IPS DF 6.9 (cell line): ENCODE measurements around the gene RTP5.
"Not testable (repeated sequence)": the region's sequence is repeated elsewhere in the genome, so short reads cannot be mapped to it uniquely, and the experiment has no call there.

Experiments used
- DNase-seq: peaks from one replicate; pipeline ENCODE4 v3.0.0-alpha.2; 2013; ENCODE audit warnings: low read depth, low spot score
- H3K27ac ChIP-seq: one replicate; pipeline ENCODE4 v1.5.1; 2013; ENCODE audit warnings: low read length, control low read depth
- H3K27me3 ChIP-seq: 2 replicates; pipeline ENCODE4 v1.6.1; 2013; ENCODE audit warnings: mild to moderate bottlenecking, low read length; ENCODE audit not compliant: control insufficient read depth, insufficient read depth
- H3K36me3 ChIP-seq: 2 replicates; pipeline ENCODE4 v1.6.1; 2013; ENCODE audit warnings: low read length; ENCODE audit not compliant: control insufficient read depth, insufficient read depth
- H3K4me1 ChIP-seq: 2 replicates; pipeline ENCODE4 v1.6.1; 2013; ENCODE audit warnings: low read length; ENCODE audit not compliant: control insufficient read depth, insufficient read depth
- H3K4me3 ChIP-seq: 2 replicates; pipeline ENCODE4 v1.5.1; 2013; ENCODE audit warnings: mild to moderate bottlenecking, low read length
- H3K9me3 ChIP-seq: 2 replicates; pipeline ENCODE4 v1.6.1; 2013; ENCODE audit warnings: low read length, inconsistent platforms; ENCODE audit not compliant: control insufficient read depth, insufficient read depth
- WGBS: extraction: QIAGEN DNeasy Blood & Tissue Kit; methylation state at CpG from one replicate; pipeline ENCODE4 v1.1.7; 2013; ENCODE audit warnings: mixed read lengths, missing lambda C conversion rate; ENCODE audit not compliant: insufficient read length, insufficient coverage; 5-methylcytosine and 5-hydroxymethylcytosine counted together

The RTP5 gene

DNA sequence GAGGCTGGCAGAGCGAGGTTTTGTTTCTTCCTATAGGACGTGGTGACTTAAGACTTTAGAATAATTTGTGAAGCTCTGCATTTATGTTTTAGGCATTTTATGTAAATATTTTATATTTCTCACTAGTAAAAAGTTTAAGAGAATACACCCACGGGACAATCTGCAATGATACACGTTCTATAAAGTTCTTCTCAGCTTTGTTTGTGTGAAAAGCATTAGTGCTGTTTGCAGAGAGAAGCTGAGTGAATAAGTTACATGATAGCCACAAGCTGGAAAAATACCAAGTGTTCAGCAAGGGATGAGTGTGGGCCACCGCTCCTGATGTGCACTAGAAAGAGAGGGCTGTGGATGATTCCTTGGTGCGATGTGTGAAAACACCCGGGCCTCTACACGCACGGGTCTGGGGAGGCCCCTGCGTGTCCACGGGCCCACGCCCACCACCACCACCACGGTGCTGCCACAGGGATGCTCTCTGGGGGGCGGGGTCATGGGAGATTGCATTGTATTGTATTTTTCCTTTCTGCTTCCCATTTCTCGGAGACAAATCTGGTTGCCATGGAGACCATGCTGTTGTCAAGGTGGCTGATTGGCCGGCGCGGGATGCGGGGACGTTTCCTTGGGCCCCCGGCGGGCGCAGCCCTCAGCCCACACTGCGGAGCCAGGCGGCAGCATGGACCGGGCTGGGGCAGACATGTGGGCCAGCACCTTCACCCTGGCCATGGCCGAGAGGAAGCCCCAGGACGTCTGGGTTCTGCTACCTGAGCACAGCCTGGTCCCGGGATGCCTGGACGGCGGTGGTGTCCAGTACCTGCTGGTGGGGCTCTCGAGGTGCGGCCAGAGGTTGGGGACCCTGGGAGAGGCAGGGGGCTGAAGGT is at the start of gene RTP5:
Gene RTP5 (plus strand): TSS at position 643 of the 875 bp plus-strand sequence. CDS start 28 bp downstream, at position 671.
- no peak for DNase-seq

DNA sequence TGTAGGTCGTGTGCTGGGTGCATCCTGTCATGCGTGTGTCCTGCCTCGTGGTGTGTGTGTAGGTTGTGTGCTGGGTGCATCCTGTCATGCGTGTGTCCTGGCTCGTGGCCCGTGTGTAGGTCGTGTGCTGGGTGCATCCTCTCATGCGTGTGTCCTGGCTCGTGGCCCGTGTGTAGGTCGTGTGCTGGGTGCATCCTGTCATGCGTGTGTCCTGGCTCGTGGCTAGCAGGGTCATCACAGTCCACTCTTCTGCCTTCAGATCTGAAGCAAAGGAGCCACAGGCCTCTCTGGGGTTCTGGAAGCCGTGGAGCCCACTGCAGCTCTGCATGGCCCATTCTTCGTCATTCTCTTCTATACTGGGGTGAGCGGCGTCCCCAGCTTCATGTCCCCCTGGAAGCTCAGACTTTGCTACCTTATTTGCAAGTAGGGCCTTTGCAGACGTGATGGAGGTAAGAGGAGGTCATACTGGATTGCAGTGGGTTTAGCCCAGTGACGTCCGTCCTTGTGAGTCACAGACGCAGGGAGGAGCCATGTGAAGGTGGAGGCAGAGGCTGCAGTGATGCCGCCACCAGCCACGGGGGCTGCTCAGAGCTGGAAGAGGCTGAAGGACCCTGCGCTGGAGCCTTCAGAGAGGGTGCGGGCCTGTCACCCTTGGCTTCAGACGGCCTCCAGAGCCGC is 49.4 kb upstream of the RTP5 start:
- H3K36me3 ChIP-seq, H3K27ac ChIP-seq, H3K4me3 ChIP-seq, H3K9me3 ChIP-seq, H3K4me1 ChIP-seq, H3K27me3 ChIP-seq, DNase-seq: not testable (repeated sequence)
- WGBS: no CpG with 5 or more reads among the region's 27 CpGs

More for the DNA sequence above, at the start of gene RTP5:
- Histone ChIP-seq H3K9me3 (no peaks in the 10 kb centered on the region), H3K4me1 (peaks cover 3% of the 10 kb centered on the region; the same call in 1 of the 2 replicates), H3K4me3 (no peak within 1 kb of the TSS), H3K27me3 (no peaks in the 10 kb centered on the region), H3K27ac (no peak within 1 kb of the TSS), H3K36me3 (peaks cover 3% of the 10 kb centered on the region; the same call in 1 of the 2 replicates)
- WGBS: no CpG with 5 or more reads among the region's 33 CpGs

DNA sequence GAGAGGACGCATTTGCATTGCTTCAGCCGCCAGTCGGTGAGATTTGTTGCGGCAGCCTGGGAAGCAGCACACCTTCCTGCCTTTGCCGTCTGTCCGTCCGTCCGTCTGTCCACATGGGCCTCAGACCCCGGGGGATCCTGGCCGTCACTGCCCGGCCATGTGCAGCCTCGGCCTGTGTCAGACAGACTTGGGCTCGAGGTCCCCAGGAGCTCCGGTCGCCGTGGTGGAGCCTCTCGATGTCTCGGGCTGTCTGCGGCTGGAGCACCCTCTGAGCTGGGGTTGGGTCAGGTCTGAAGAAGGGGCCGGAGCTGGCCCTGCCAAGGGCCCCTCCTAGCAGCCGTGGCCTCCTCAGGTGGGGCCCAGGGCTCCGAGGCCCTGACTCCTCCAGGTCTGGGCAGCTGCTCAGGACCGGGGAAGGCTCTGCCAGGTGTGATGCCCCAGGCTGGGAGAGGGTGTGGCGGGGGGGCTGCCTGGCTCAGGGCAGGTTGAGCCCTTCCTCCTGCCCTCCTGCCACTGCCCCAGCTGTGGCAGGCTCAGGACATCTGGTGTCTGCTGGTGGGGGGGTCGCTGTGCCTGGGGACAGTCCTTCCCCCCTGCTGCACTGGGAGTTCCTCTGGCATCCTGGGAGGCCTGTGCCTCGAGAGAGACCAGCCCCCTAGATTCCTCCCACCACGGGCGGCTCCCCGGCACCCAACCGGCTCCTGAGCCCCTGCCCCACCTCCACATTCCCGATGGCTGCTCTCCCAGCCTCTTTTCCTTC is 48.7 kb upstream of the RTP5 start:
- H3K9me3 ChIP-seq: no peaks in the 10 kb centered on the region
- H3K27ac ChIP-seq: no peak overlapping the region
- WGBS: no CpG with 5 or more reads among the region's 31 CpGs
- H3K36me3 ChIP-seq: no peaks in the 10 kb centered on the region; the same call in 1 of the 2 replicates
- no peak for DNase-seq
- H3K27me3 ChIP-seq: no peaks in the 10 kb centered on the region
- H3K4me1 ChIP-seq: peaks cover 2% of the 10 kb centered on the region; the same call in 1 of the 2 replicates
- H3K4me3 ChIP-seq: no peak overlapping the region

DNA sequence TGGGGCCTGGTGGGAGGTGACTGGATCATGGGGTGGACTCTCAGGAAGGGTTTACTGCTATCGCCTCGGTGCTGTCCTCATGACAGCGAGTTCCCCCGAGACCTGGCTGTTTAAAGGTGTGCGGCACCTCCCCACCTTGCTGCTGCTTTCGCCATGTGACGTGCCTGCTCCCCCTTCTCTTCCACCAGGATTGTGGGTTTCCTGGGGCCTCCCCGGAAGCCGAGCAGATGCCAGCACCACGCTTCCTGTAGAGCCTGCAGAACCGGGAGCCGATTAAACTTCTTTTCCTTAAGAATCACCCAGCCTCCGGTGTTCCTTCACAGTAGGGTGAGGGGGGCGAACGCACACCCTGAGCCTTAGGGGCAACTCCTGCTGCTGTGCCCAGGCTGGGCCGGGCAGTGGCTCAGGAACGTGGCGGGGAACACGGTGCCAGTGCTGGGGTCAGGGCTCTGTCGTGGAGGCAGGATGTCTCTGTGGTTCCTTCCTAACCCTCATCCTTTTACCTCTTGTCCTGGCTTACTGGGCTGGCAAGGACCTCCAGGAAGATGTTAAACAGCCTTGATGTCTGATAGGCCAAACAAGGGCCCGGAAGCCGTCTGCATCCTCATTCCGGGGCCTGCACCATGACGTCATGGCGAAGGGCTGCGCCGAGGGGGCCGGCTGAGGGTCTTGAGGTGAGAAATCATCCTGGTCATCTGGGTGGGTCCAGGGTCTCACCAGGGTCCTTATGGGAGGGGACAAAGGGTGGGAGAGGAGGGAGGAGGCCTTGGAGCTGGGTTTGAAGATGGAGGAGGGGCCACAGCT is 47.9 kb upstream of the RTP5 start:
- Histone ChIP-seq H3K4me3 (no peak overlapping the region), H3K27me3 (no peaks in the 10 kb centered on the region), H3K9me3 (no peaks in the 10 kb centered on the region), H3K27ac (no peak overlapping the region), H3K4me1 (0 out of 2 replicates have a peak, but pooled peaks cover 2% of the 10 kb centered on the region), H3K36me3 (no peaks in the 10 kb centered on the region; the same call in 1 of the 2 replicates)
- no peak for DNase-seq
- WGBS: no CpG with 5 or more reads among the region's 28 CpGs

DNA sequence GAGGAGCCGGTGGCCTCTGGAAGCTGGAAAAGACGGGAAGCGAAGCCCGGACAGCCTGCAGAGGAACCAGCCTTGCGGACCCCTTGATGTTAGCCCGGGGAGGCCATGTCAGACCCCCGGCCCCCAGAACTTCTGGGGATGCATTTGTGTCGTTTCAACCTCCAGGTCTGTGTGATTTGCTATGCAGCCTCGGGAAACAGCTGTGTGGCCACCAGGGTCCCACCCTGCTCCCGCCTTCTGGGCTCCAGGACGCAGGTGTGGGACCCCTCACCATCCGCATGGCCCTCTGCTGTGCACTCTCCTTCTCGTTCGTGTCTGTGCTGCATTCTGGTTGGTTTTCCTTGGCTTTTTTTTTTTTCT is 47.3 kb upstream of the RTP5 start:
- 0 out of 2 replicates have a peak, but pooled peaks cover 2% of the 10 kb centered on the region for H3K4me1 ChIP-seq
- no CpG with 5 or more reads among the region's 14 CpGs for WGBS
- H3K27me3 ChIP-seq: no peaks in the 10 kb centered on the region
- no peak overlapping the region for H3K27ac ChIP-seq
- no peak overlapping the region for H3K4me3 ChIP-seq
- H3K9me3 ChIP-seq: no peaks in the 10 kb centered on the region
- DNase-seq: no peak
- no peaks in the 10 kb centered on the region; the same call in 1 of the 2 replicates for H3K36me3 ChIP-seq

DNA sequence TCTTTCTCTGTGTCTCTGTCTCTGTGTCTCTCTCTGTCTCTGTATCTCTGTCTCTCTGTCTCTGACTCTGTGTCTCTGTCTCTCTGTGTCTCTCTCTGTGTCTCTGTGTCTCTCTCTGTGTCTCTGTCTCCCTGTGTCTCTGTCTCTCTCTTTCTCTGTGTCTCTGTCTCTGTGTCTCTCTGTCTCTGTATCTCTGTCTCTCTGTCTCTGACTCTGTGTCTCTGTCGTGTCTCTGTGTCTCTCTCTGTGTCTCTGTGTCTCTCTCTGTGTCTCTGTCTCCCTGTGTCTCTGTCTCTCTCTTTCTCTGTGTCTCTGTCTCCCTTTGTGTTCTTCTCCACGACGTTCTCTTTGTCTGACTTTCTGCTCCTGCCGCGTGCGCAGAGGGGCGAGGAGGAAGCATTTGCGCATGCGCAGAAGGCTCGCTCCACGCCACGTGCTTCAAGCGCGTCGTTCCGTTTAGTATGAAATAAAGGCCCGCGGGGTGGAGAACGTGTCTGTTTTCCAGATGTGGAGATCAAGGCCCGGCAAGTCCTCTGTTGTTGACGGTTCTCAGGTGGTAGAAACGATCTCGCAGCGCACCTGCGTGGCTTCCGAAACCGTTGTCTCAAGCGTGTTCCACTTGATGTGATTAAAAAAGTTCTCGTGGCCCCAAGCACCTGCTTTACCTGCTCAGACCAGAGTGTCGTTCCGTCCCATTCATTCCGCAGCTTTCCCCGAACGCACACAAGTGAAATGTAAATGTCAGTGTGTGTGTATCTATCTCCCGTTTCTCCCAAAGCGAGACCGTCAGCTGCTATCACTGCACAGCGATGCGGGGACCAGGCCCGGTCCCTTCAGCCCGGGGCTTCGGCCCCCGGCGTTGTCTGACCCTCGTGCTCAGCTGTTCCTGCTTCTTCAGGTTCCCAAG is 45.7 kb upstream of the RTP5 start:
- DNase-seq, H3K9me3 ChIP-seq, H3K27me3 ChIP-seq, H3K4me1 ChIP-seq, H3K36me3 ChIP-seq, H3K27ac ChIP-seq, H3K4me3 ChIP-seq: not testable (repeated sequence)
- no CpG with 5 or more reads among the region's 45 CpGs for WGBS

DNA sequence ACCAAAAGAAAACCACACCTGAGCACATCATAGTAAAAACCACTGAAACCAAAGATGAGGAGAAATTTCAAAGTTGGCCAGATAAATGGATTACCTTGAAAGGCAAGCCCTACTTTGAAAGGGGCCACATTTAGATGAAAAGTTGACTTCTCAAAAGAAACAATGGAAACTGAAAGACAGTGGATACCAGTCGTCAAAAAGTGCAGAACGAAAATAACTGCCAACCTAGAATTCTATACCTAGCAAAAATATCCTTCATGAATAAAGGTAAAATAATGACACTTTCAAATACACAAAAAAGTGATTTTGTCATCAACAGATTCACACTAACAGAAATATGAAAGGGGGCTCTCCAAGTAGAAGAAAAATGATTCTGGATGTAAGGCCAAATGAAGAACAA is 42.1 kb upstream of the RTP5 start:
- Histone ChIP-seq H3K27me3 (no peaks in the 10 kb centered on the region), H3K4me3 (no peak overlapping the region), H3K27ac (no peak overlapping the region), H3K9me3 (no peaks in the 10 kb centered on the region), H3K4me1 (no peaks in the 10 kb centered on the region), H3K36me3 (no peaks in the 10 kb centered on the region)
- DNase-seq: no peak
- WGBS: no CpG with 5 or more reads among the region's 2 CpGs

DNA sequence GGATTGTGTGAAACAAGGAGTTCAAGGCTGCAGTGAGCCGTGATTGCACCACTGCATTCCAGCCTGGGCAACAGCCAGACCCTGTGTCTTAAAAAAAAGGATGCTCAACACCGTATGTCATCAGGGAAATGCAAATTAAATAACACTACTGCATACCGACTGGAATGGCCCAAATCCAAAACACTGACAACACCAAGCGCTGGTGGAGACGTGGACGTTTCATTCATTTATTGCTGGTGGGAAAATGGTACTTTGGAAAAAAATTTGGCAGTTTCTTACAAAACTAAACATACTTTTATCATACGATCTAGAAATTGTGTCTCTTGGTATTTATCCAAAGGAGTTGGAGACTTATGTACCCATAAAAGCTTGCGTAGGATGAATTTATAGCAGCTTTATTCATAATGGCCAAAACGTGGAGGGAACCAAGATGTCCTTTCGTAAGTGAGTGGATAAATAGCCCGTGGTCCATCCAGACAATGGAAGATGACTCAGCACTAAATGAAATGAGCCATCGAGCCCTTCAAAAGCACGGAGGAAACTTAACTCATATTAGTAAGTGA is 36.3 kb upstream of the RTP5 start:
- H3K27ac ChIP-seq: no peak overlapping the region
- no peak overlapping the region for H3K4me3 ChIP-seq
- H3K36me3 ChIP-seq: no peaks in the 10 kb centered on the region
- H3K4me1 ChIP-seq: no peaks in the 10 kb centered on the region
- no CpG with 5 or more reads among the region's 13 CpGs for WGBS
- DNase-seq: no peak
- H3K27me3 ChIP-seq: no peaks in the 10 kb centered on the region
- H3K9me3 ChIP-seq: no peaks in the 10 kb centered on the region
